Activated T-cell treated with anti-CD3 and anti-CD28 coated beads, Interleukin-2, amount 50 U/mL, for 72 hours (primary cell): ENCODE data around the gene NEU1. TPM values are rescaled to one million over a fixed set of nuclear protein-coding genes. Genes with fewer than 3 reads are reported as not detected.
"Not testable (repeated sequence)": the region's sequence is repeated elsewhere in the genome, so short reads cannot be mapped to it uniquely, and the experiment has no call there.

ENCODE experiments used
- ATAC-seq, 2 donors: fragments of 150-1000 bp; cut with Tn5 transposase; replicated peaks in 1 of 2; 2 replicates each; pipeline ENCODE4 v1.10.0; 2021; ENCODE audit warnings: moderate library complexity in 2 of 2, mild to moderate bottlenecking in 1 of 2
- DNase-seq, 2 donors: peaks; one replicate each; pipeline ENCODE4 v3.0.0; 2021 to 2022; ENCODE audit warnings: mixed read lengths in 1 of 2
- H3K27ac Mint-ChIP-seq: one replicate; pipeline ENCODE4 v1.8.0; 2022; ENCODE audit warnings: mild to moderate bottlenecking, moderate library complexity, mixed read lengths
- H3K27me3 Mint-ChIP-seq: one replicate; pipeline ENCODE4 v1.8.0; 2022; ENCODE audit warnings: low read depth, mixed read lengths
- H3K36me3 Mint-ChIP-seq, 2 donors: one replicate each; pipeline ENCODE4 v1.8.0; 2022; ENCODE audit warnings: mixed read lengths in 2 of 2, mild to moderate bottlenecking in 1 of 2; ENCODE audit not compliant: insufficient read depth in 2 of 2
- H3K4me1 Mint-ChIP-seq: one replicate; pipeline ENCODE4 v1.8.0; 2022; ENCODE audit warnings: low read depth, mixed read lengths
- H3K4me3 Mint-ChIP-seq, 2 donors: one replicate each; pipeline ENCODE4 v1.8.0; 2022; ENCODE audit warnings: mild to moderate bottlenecking in 2 of 2, mixed read lengths in 2 of 2, moderate library complexity in 2 of 2
- H3K9me3 Mint-ChIP-seq, 2 donors: one replicate each; pipeline ENCODE4 v1.8.0; 2022; ENCODE audit warnings: mixed read lengths in 2 of 2
- total RNA-seq, 2 donors: library from RNA; stranded (reverse); gene quantifications; one replicate each; pipeline ENCODE4 v1.2.3, GENCODE V29; 2022

NEU1 gene
- total RNA-seq, 2 donors from 2014 or later = 24.0 to 27.1 TPM

GRCh38 chr6:31876357-31876756, 13.7 kb upstream of the NEU1 start:
- Mint-ChIP-seq H3K27me3 (no peaks in the 10 kb centered on the region), H3K4me1 (peaks cover 4% of the 10 kb centered on the region), H3K4me3 (no peak overlapping the region), H3K27ac (no peak overlapping the region), H3K36me3 (peaks cover 1 to 5% of the 10 kb centered on the region in 2 donors), H3K9me3 (no peaks in the 10 kb centered on the region)
- no peak for DNase-seq
- ATAC-seq = no peak

GRCh38 chr6:31875877-31876276, 13.3 kb upstream of the NEU1 start:
- Mint-ChIP-seq H3K36me3 (peaks cover 0 to under 1% of the 10 kb centered on the region in 2 donors), H3K27me3 (no peaks in the 10 kb centered on the region), H3K4me3 (no peak overlapping the region), H3K9me3 (no peaks in the 10 kb centered on the region), H3K27ac (no peak overlapping the region), H3K4me1 (peaks cover 4% of the 10 kb centered on the region)
- DNase-seq (no peak), ATAC-seq (no peak)

GRCh38 chr6:31874836-31875572, 12.4 kb upstream of the NEU1 start:
- H3K4me1 Mint-ChIP-seq = peaks cover 4% of the 10 kb centered on the region
- DNase-seq (no peak), ATAC-seq (no peak)
- H3K27ac Mint-ChIP-seq = no peak overlapping the region
- H3K4me3 Mint-ChIP-seq = no peak overlapping the region
- no peaks in the 10 kb centered on the region for H3K36me3 Mint-ChIP-seq
- H3K27me3 Mint-ChIP-seq = no peaks in the 10 kb centered on the region
- no peaks in the 10 kb centered on the region for H3K9me3 Mint-ChIP-seq

- H3K4me1 Mint-ChIP-seq = peaks cover 4% of the 10 kb centered on the region
- no peaks in the 10 kb centered on the region for H3K27me3 Mint-ChIP-seq
- H3K36me3 Mint-ChIP-seq = no peaks in the 10 kb centered on the region
- no peak overlapping the region for H3K4me3 Mint-ChIP-seq
- ATAC-seq (no peak), DNase-seq (no peak)
- no peaks in the 10 kb centered on the region for H3K9me3 Mint-ChIP-seq
- H3K27ac Mint-ChIP-seq = no peak overlapping the region
These were observed 11.6 kb upstream of the NEU1 start for GRCh38 chr6:31874084-31874670.

GRCh38 chr6:31871046-31871659, 8.5 kb upstream of the NEU1 start:
- Mint-ChIP-seq H3K27me3 (no peaks in the 10 kb centered on the region), H3K4me1 (peaks cover 4% of the 10 kb centered on the region), H3K4me3 (no peak overlapping the region), H3K9me3 (no peaks in the 10 kb centered on the region), H3K27ac (no peak overlapping the region), H3K36me3 (no peaks in the 10 kb centered on the region)
- DNase-seq (no peak), ATAC-seq (no peak)

- Mint-ChIP-seq H3K9me3 (no peaks in the 10 kb centered on the region), H3K27ac (no peak overlapping the region), H3K27me3 (no peaks in the 10 kb centered on the region), H3K4me3 (no peak overlapping the region), H3K36me3 (no peaks in the 10 kb centered on the region), H3K4me1 (peaks cover under 1% of the 10 kb centered on the region)
- DNase-seq = no peak
- ATAC-seq = peak in 1 of 2 donors; percentile 29
These were observed 7.8 kb upstream of the NEU1 start for GRCh38 chr6:31870385-31870921.

GRCh38 chr6:31869343-31869742, 6.7 kb upstream of the NEU1 start:
- no peak for ATAC-seq

GRCh38 chr6:31868658-31868971, 6.0 kb upstream of the NEU1 start:
- not testable (repeated sequence) for H3K27ac Mint-ChIP-seq, H3K36me3 Mint-ChIP-seq, H3K4me3 Mint-ChIP-seq, ATAC-seq, H3K9me3 Mint-ChIP-seq, H3K27me3 Mint-ChIP-seq, DNase-seq, H3K4me1 Mint-ChIP-seq

More at GRCh38 chr6:31869343-31869742, 6.7 kb upstream of the NEU1 start:
- H3K27me3 Mint-ChIP-seq = no peaks in the 10 kb centered on the region
- no peak for DNase-seq
- no peaks in the 10 kb centered on the region for H3K36me3 Mint-ChIP-seq
- H3K9me3 Mint-ChIP-seq = no peaks in the 10 kb centered on the region
- H3K4me1 Mint-ChIP-seq = peaks cover 2% of the 10 kb centered on the region
- no peak overlapping the region for H3K4me3 Mint-ChIP-seq
- H3K27ac Mint-ChIP-seq = no peak overlapping the region

GRCh38 chr6:31865205-31866118, 2.8 kb upstream of the NEU1 start:
- ATAC-seq = no peak
- DNase-seq = no peak
- Mint-ChIP-seq H3K4me1 (peaks cover 26% of the 10 kb centered on the region), H3K27ac (no peak overlapping the region), H3K9me3 (no peaks in the 10 kb centered on the region), H3K4me3 (no peak overlapping the region), H3K27me3 (no peaks in the 10 kb centered on the region), H3K36me3 (no peaks in the 10 kb centered on the region)

GRCh38 chr6:31864818-31865204, 2.2 kb upstream of the NEU1 start:
- Mint-ChIP-seq H3K4me1 (peaks cover 29% of the 10 kb centered on the region), H3K27me3 (no peaks in the 10 kb centered on the region), H3K27ac (no peak overlapping the region), H3K36me3 (peaks cover 0 to 2% of the 10 kb centered on the region in 2 donors), H3K9me3 (no peaks in the 10 kb centered on the region), H3K4me3 (peak overlapping the region in 1 of 2 donors; percentile 99)
- no peak for DNase-seq
- no peak for ATAC-seq

GRCh38 chr6:31864123-31864562, 1.5 kb upstream of the NEU1 start:
- H3K27me3 Mint-ChIP-seq, H3K36me3 Mint-ChIP-seq, H3K9me3 Mint-ChIP-seq, ATAC-seq, DNase-seq: not testable (repeated sequence)
- H3K4me1 Mint-ChIP-seq = peaks cover 34% of the 10 kb centered on the region
- H3K4me3 Mint-ChIP-seq = peak overlapping the region; percentile 99
- H3K27ac Mint-ChIP-seq = peak overlapping the region; percentile 96

GRCh38 chr6:31861919-31862343, 690 bp downstream of the NEU1 start:
- peak overlapping the region; percentile 99 for H3K4me3 Mint-ChIP-seq
- ATAC-seq (no peak), DNase-seq (no peak)
- no peaks in the 10 kb centered on the region for H3K9me3 Mint-ChIP-seq
- no peaks in the 10 kb centered on the region for H3K27me3 Mint-ChIP-seq
- H3K36me3 Mint-ChIP-seq = peaks cover 0 to 4% of the 10 kb centered on the region in 2 donors
- H3K4me1 Mint-ChIP-seq = peaks cover 34% of the 10 kb centered on the region
- peak overlapping the region; percentile 96 for H3K27ac Mint-ChIP-seq
